Stimulated activated CD8-positive, alpha-beta memory T cell treated with anti-CD3 and anti-CD28 coated beads, Interleukin-12 subunit alpha, Interleukin-12 subunit beta, amount 100 ng/mL, for 4 hours (primary cell): Measurements from ENCODE around the gene NELFCD.
A peak's percentile ranks its signal among the peaks of the same experiment; 100 is the strongest.

Experiments
- DNase-seq: peaks from one replicate; pipeline ENCODE4 v3.0.0-alpha.2; 2020; ENCODE audit warnings: low read depth

The NELFCD gene

GRCh38 chr20:58994390-58995159, 13.5 kb downstream of the NELFCD start:
- no peak for DNase-seq

- no peak for DNase-seq
These were observed 14.6 kb downstream of the NELFCD start for GRCh38 chr20:58995461-58996225.

- no peak for DNase-seq
These were observed 15.2 kb downstream of the NELFCD start for GRCh38 chr20:58996226-58996611.

- no peak for DNase-seq
These were observed 16.2 kb downstream of the NELFCD start for GRCh38 chr20:58997141-58997770.

GRCh38 chr20:58998656-58999055, 17.6 kb downstream of the NELFCD start:
- DNase-seq: no peak

- DNase-seq: no peak
These were observed 19.3 kb downstream of the NELFCD start for GRCh38 chr20:59000326-59000725.

GRCh38 chr20:59001068-59001448, 20.0 kb downstream of the NELFCD start:
- DNase-seq: no peak

GRCh38 chr20:59001449-59002171, 20.6 kb downstream of the NELFCD start:
- no peak for DNase-seq

- DNase-seq: no peak
These were observed 21.3 kb downstream of the NELFCD start for GRCh38 chr20:59002388-59002787.

- no peak for DNase-seq
These were observed 21.9 kb downstream of the NELFCD start for GRCh38 chr20:59002874-59003399.

GRCh38 chr20:59003836-59004492, 22.9 kb downstream of the NELFCD start:
- no peak for DNase-seq

- DNase-seq: no peak
These were observed 23.4 kb downstream of the NELFCD start for GRCh38 chr20:59004493-59004762.

- DNase-seq: no peak
These were observed 23.9 kb downstream of the NELFCD start for GRCh38 chr20:59004763-59005522.

GRCh38 chr20:59005523-59006166, 24.6 kb downstream of the NELFCD start:
- no peak for DNase-seq

- DNase-seq: no peak
These were observed 25.3 kb downstream of the NELFCD start for GRCh38 chr20:59006167-59006863.

GRCh38 chr20:59006864-59007664, 26.0 kb downstream of the NELFCD start, which contains the start of gene CTSZ:
TSS of gene CTSZ (minus strand) at chr20:59007254. CDS start at chr20:59007128, 126 bp downstream.
- peak; percentile 21 for DNase-seq

- DNase-seq: no peak
These were observed 26.8 kb downstream of the NELFCD start for GRCh38 chr20:59007665-59008511.
